Gastroesophageal sphincter (tissue), 3 donors: ENCODE results near the gene PROCA1.

Experiments
- CTCF ChIP-seq, 4 experiments: fragments of 200-600 bp in 2 of 4; fragments of 450-650 bp in 2 of 4; sonication (generic) in 1 of 4; IDR thresholded peaks; one replicate each; pipeline ENCODE4 v1.5.1; 2017 to 2019; ENCODE audit warnings: antibody characterized with exemption in 4 of 4, mild to moderate bottlenecking in 2 of 4, moderate library complexity in 2 of 4
- POLR2AphosphoS5 ChIP-seq: sonication (generic); formaldehyde crosslinking; IDR thresholded peaks from one replicate; pipeline ENCODE4 v1.6.1; 2017; ENCODE audit warnings: antibody characterized with exemption

GRCh38 chr17:28744104-28744971, 32.6 kb upstream of the PROCA1 start:
- TF ChIP-seq CTCF (IDR thresholded peaks at IDR 0.05) (no peak), POLR2AphosphoS5 (no peak)
